GM23338 (cell line): Measurements from ENCODE around the gene KAT2B.

ENCODE experiments used
- CREB1 ChIP-seq: fragments of 250-450 bp; sonication (Bioruptor Pico); IDR thresholded peaks from 2 replicates; pipeline ENCODE4 v1.5.0; 2020; ENCODE audit warnings: low read depth, mild to moderate bottlenecking, moderate library complexity
- EZH2 ChIP-seq: fragments of 200-600 bp; sonication (generic); IDR thresholded peaks from one replicate; pipeline ENCODE4 v1.8.0; 2017; ENCODE audit warnings: antibody characterized with exemption, mild to moderate bottlenecking, low read depth; ENCODE audit not compliant: unreplicated experiment
- EZH2phosphoT487 ChIP-seq: fragments of 200-600 bp; sonication (generic); IDR thresholded peaks from one replicate; pipeline ENCODE4 v1.8.1; 2018; ENCODE audit warnings: antibody characterized with exemption; ENCODE audit not compliant: unreplicated experiment
- JUNB ChIP-seq: IDR thresholded peaks from one replicate; pipeline ENCODE4 v1.6.1; 2016; ENCODE audit warnings: antibody characterized with exemption; ENCODE audit not compliant: unreplicated experiment
- NANOG ChIP-seq: IDR thresholded peaks from 2 replicates; pipeline ENCODE4 v1.6.1; 2016; ENCODE audit warnings: antibody characterized with exemption, borderline replicate concordance
- POLR2AphosphoS5 ChIP-seq: IDR thresholded peaks from 2 replicates; pipeline ENCODE4 v1.6.1; 2016; ENCODE audit warnings: antibody characterized with exemption, low read depth
- STAT1 ChIP-seq: IDR thresholded peaks from one replicate; pipeline ENCODE4 v1.6.1; 2016; ENCODE audit warnings: antibody characterized with exemption; ENCODE audit not compliant: unreplicated experiment
- ZNF114 ChIP-seq: fragments of 250-450 bp; sonication (Bioruptor Pico); IDR thresholded peaks from 2 replicates; pipeline ENCODE4 v1.5.0; 2020; ENCODE audit warnings: mild to moderate bottlenecking, moderate library complexity
- TF ChIP-seq, protein P1 (sequence below), 2 experiments: fragments of 200-600 bp in 1 of 2; sonication (generic) in 1 of 2; conservative IDR thresholded peaks; 2 replicates each; pipeline versions ENCODE4 v1.5.1 to v1.6.1; 2016 to 2017; ENCODE audit warnings: antibody characterized with exemption in 2 of 2, low read depth in 2 of 2, mild to moderate bottlenecking in 2 of 2, moderate library complexity in 1 of 2
- TF ChIP-seq, protein P2 (sequence below): IDR thresholded peaks from one replicate; pipeline ENCODE4 v1.6.1; 2018; ENCODE audit warnings: antibody characterized with exemption; ENCODE audit not compliant: unreplicated experiment
- TF ChIP-seq, protein P3 (sequence below): IDR thresholded peaks from 2 replicates; pipeline ENCODE4 v1.6.1; 2016; ENCODE audit warnings: antibody characterized with exemption
- TF ChIP-seq, protein P4 (sequence below): fragments of 250-450 bp; sonication (Bioruptor Pico); IDR thresholded peaks from 2 replicates; pipeline ENCODE4 v1.5.0; 2020; ENCODE audit warnings: mild to moderate bottlenecking, moderate library complexity

DNA sequence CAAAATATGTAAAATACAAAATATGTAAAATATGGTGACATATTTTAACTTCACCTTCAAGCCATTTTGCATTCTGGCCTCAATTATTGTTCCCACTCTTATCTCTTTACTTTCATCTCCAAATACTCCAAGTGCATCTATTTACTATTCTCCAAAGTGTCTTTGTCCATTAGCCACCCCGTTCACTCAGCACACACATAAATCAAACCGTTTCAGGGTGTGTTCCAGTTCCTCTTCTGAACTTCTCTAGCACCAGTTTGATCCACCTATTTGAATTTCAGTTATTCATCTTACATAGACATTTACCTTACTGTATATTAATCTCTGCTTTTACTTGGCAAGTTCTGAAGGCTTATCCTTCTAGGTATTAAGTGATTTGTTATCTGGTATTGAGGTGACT, 100.6 kb downstream of the KAT2B start:
- TF ChIP-seq, protein P1, sequence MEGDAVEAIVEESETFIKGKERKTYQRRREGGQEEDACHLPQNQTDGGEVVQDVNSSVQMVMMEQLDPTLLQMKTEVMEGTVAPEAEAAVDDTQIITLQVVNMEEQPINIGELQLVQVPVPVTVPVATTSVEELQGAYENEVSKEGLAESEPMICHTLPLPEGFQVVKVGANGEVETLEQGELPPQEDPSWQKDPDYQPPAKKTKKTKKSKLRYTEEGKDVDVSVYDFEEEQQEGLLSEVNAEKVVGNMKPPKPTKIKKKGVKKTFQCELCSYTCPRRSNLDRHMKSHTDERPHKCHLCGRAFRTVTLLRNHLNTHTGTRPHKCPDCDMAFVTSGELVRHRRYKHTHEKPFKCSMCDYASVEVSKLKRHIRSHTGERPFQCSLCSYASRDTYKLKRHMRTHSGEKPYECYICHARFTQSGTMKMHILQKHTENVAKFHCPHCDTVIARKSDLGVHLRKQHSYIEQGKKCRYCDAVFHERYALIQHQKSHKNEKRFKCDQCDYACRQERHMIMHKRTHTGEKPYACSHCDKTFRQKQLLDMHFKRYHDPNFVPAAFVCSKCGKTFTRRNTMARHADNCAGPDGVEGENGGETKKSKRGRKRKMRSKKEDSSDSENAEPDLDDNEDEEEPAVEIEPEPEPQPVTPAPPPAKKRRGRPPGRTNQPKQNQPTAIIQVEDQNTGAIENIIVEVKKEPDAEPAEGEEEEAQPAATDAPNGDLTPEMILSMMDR (conservative IDR thresholded peaks at IDR 0.05; ENCODE audit: low read depth in 2 of 2) = no peak
- no peak for TF ChIP-seq POLR2AphosphoS5
- TF ChIP-seq, protein P2, sequence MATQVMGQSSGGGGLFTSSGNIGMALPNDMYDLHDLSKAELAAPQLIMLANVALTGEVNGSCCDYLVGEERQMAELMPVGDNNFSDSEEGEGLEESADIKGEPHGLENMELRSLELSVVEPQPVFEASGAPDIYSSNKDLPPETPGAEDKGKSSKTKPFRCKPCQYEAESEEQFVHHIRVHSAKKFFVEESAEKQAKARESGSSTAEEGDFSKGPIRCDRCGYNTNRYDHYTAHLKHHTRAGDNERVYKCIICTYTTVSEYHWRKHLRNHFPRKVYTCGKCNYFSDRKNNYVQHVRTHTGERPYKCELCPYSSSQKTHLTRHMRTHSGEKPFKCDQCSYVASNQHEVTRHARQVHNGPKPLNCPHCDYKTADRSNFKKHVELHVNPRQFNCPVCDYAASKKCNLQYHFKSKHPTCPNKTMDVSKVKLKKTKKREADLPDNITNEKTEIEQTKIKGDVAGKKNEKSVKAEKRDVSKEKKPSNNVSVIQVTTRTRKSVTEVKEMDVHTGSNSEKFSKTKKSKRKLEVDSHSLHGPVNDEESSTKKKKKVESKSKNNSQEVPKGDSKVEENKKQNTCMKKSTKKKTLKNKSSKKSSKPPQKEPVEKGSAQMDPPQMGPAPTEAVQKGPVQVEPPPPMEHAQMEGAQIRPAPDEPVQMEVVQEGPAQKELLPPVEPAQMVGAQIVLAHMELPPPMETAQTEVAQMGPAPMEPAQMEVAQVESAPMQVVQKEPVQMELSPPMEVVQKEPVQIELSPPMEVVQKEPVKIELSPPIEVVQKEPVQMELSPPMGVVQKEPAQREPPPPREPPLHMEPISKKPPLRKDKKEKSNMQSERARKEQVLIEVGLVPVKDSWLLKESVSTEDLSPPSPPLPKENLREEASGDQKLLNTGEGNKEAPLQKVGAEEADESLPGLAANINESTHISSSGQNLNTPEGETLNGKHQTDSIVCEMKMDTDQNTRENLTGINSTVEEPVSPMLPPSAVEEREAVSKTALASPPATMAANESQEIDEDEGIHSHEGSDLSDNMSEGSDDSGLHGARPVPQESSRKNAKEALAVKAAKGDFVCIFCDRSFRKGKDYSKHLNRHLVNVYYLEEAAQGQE = no peak
- TF ChIP-seq CREB1 (CRISPR knock-in tag) = no peak
- TF ChIP-seq EZH2phosphoT487 = no peak
- no peak for TF ChIP-seq EZH2
- TF ChIP-seq, protein P3, sequence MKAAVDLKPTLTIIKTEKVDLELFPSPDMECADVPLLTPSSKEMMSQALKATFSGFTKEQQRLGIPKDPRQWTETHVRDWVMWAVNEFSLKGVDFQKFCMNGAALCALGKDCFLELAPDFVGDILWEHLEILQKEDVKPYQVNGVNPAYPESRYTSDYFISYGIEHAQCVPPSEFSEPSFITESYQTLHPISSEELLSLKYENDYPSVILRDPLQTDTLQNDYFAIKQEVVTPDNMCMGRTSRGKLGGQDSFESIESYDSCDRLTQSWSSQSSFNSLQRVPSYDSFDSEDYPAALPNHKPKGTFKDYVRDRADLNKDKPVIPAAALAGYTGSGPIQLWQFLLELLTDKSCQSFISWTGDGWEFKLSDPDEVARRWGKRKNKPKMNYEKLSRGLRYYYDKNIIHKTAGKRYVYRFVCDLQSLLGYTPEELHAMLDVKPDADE = no peak
- no peak for TF ChIP-seq ZNF114 (CRISPR knock-in tag)
- TF ChIP-seq JUNB = no peak
- TF ChIP-seq, protein P4, sequence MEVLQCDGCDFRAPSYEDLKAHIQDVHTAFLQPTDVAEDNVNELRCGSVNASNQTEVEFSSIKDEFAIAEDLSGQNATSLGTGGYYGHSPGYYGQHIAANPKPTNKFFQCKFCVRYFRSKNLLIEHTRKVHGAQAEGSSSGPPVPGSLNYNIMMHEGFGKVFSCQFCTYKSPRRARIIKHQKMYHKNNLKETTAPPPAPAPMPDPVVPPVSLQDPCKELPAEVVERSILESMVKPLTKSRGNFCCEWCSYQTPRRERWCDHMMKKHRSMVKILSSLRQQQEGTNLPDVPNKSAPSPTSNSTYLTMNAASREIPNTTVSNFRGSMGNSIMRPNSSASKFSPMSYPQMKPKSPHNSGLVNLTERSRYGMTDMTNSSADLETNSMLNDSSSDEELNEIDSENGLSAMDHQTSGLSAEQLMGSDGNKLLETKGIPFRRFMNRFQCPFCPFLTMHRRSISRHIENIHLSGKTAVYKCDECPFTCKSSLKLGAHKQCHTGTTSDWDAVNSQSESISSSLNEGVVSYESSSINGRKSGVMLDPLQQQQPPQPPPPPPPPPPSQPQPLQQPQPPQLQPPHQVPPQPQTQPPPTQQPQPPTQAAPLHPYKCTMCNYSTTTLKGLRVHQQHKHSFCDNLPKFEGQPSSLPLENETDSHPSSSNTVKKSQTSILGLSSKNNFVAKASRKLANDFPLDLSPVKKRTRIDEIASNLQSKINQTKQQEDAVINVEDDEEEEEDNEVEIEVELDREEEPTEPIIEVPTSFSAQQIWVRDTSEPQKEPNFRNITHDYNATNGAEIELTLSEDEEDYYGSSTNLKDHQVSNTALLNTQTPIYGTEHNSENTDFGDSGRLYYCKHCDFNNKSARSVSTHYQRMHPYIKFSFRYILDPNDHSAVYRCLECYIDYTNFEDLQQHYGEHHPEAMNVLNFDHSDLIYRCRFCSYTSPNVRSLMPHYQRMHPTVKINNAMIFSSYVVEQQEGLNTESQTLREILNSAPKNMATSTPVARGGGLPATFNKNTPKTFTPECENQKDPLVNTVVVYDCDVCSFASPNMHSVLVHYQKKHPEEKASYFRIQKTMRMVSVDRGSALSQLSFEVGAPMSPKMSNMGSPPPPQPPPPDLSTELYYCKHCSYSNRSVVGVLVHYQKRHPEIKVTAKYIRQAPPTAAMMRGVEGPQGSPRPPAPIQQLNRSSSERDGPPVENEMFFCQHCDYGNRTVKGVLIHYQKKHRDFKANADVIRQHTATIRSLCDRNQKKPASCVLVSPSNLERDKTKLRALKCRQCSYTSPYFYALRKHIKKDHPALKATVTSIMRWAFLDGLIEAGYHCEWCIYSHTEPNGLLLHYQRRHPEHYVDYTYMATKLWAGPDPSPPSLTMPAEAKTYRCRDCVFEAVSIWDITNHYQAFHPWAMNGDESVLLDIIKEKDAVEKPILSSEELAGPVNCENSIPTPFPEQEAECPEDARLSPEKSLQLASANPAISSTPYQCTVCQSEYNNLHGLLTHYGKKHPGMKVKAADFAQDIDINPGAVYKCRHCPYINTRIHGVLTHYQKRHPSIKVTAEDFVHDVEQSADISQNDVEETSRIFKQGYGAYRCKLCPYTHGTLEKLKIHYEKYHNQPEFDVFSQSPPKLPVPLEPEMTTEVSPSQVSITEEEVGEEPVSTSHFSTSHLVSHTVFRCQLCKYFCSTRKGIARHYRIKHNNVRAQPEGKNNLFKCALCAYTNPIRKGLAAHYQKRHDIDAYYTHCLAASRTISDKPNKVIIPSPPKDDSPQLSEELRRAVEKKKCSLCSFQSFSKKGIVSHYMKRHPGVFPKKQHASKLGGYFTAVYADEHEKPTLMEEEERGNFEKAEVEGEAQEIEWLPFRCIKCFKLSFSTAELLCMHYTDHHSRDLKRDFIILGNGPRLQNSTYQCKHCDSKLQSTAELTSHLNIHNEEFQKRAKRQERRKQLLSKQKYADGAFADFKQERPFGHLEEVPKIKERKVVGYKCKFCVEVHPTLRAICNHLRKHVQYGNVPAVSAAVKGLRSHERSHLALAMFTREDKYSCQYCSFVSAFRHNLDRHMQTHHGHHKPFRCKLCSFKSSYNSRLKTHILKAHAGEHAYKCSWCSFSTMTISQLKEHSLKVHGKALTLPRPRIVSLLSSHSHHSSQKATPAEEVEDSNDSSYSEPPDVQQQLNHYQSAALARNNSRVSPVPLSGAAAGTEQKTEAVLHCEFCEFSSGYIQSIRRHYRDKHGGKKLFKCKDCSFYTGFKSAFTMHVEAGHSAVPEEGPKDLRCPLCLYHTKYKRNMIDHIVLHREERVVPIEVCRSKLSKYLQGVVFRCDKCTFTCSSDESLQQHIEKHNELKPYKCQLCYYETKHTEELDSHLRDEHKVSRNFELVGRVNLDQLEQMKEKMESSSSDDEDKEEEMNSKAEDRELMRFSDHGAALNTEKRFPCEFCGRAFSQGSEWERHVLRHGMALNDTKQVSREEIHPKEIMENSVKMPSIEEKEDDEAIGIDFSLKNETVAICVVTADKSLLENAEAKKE = no peak
- no peak for TF ChIP-seq NANOG
- TF ChIP-seq STAT1 = no peak
